ENCODE data around the gene SLC22A25.

The SLC22A25 gene

DNA sequence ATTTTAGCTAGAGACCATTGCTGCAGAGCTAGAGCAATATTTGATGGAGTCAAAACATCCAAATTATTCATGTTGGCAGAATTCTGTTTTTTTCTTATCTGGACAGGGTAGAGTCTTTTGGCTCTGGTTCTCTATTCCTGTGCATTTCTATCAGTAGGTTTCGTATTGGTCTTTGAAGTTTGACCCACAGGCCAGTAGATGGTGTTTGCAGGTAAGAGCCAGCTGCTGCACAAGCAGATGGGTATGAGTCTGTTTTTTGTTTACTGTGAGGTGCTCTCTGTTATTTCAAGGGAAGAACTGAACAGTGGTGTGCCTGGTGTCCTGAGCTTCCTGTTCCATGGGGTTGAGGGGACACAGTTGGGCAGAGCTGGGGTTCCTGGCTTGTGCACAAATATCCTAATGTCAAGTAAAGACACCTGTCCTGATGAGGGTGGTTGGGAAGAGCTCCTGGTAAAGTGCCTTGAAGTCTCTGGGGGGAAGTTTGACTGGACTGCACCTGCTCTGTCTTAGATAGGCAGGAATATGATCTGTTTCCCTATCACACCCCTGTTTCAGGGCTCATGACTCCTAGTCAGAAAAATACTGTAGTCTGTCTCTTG lies 34.0 kb upstream of the SLC22A25 start:
- no peak overlapping the region for H3K27ac ChIP-seq (ENCODE audit: extremely low read depth, low read depth, low read length)
- no peaks in the 10 kb centered on the region for H3K9me3 ChIP-seq (ENCODE audit: control insufficient read depth, insufficient read depth, low read depth, low read length)
- no peaks in the 10 kb centered on the region for H3K4me1 ChIP-seq (ENCODE audit: control insufficient read depth, insufficient read depth, low read length)
- CTCF ChIA-PET, result no interaction called here
- no peaks in the 10 kb centered on the region for H3K36me3 ChIP-seq (ENCODE audit: control insufficient read depth in 2 of 2, insufficient read depth in 1 of 2, low read length in 2 of 2)
- POLR2A ChIA-PET, result no interaction called here
- no peak overlapping the region for H3K4me3 ChIP-seq (ENCODE audit: low read depth, low read length)
- TF ChIP-seq ZNF624 (tag by site-specific recombination; IDR thresholded peaks at IDR 0.05) (no peak), SALL2 (tag by site-specific recombination; IDR thresholded peaks at IDR 0.05; ENCODE audit: borderline replicate concordance) (no peak), ZNF510 (tag by site-specific recombination; IDR thresholded peaks at IDR 0.05; ENCODE audit: insufficient replicate concordance) (no peak), ZNF449 (tag by site-specific recombination; IDR thresholded peaks at IDR 0.05) (no peak), PBX3 (CRISPR knock-in tag; IDR thresholded peaks at IDR 0.05) (no peak), REPIN1 (tag by site-specific recombination; IDR thresholded peaks at IDR 0.05; ENCODE audit: low read depth) (no peak), ZNF544 (tag by site-specific recombination; IDR thresholded peaks at IDR 0.05) (no peak), ZNF514 (tag by site-specific recombination; IDR thresholded peaks at IDR 0.05) (no peak), ZNF677 (tag by site-specific recombination; IDR thresholded peaks at IDR 0.05) (no peak), PRDM10 (tag by site-specific recombination; IDR thresholded peaks at IDR 0.05) (no peak), ZNF654 (tag by site-specific recombination; IDR thresholded peaks at IDR 0.05; ENCODE audit: low read depth) (no peak), ZNF704 (tag by site-specific recombination; IDR thresholded peaks at IDR 0.05) (no peak), ZNF266 (tag by site-specific recombination; IDR thresholded peaks at IDR 0.05; ENCODE audit: low read depth) (no peak)
- TF ChIP-seq, protein P1, sequence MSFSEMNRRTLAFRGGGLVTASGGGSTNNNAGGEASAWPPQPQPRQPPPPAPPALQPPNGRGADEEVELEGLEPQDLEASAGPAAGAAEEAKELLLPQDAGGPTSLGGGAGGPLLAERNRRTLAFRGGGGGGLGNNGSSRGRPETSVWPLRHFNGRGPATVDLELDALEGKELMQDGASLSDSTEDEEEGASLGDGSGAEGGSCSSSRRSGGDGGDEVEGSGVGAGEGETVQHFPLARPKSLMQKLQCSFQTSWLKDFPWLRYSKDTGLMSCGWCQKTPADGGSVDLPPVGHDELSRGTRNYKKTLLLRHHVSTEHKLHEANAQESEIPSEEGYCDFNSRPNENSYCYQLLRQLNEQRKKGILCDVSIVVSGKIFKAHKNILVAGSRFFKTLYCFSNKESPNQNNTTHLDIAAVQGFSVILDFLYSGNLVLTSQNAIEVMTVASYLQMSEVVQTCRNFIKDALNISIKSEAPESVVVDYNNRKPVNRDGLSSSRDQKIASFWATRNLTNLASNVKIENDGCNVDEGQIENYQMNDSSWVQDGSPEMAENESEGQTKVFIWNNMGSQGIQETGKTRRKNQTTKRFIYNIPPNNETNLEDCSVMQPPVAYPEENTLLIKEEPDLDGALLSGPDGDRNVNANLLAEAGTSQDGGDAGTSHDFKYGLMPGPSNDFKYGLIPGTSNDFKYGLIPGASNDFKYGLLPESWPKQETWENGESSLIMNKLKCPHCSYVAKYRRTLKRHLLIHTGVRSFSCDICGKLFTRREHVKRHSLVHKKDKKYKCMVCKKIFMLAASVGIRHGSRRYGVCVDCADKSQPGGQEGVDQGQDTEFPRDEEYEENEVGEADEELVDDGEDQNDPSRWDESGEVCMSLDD (tag by site-specific recombination; IDR thresholded peaks at IDR 0.05), result no peak

All from HEK293 (cell line).